ENCODE data around the gene HAGHL.

The HAGHL gene

GRCh38 chr16:766820-767640 is 40.1 kb downstream of the HAGHL start:
- H3K27me3 ChIP-seq (ENCODE audit: control insufficient read depth, insufficient read depth, low read length, poor library complexity, severe bottlenecking), result no peaks in the 10 kb centered on the region
- peaks cover under 1% of the 10 kb centered on the region for H3K4me1 ChIP-seq (ENCODE audit: control insufficient read depth, insufficient read depth, low read length)

GRCh38 chr16:767743-768235 is 40.9 kb downstream of the HAGHL start:
- 80 to 90% methylated on average over 10 to 18 of the region's 38 CpGs for WGBS, 2 experiments
- H3K27ac ChIP-seq (ENCODE audit: insufficient read depth, low read depth, low read length, poor library complexity, severe bottlenecking), result no peak overlapping the region
- H3K36me3 ChIP-seq (ENCODE audit: control insufficient read depth, insufficient read depth, low read length), result no peaks in the 10 kb centered on the region
- no peaks in the 10 kb centered on the region for H3K27me3 ChIP-seq (ENCODE audit: control insufficient read depth, insufficient read depth, low read length, poor library complexity, severe bottlenecking)
- no peaks in the 10 kb centered on the region for H3K9me3 ChIP-seq (ENCODE audit: control insufficient read depth, low read length)
- H3K4me3 ChIP-seq (ENCODE audit: insufficient read depth, low read depth, low read length), result no peak overlapping the region
- H3K4me1 ChIP-seq (ENCODE audit: control insufficient read depth, insufficient read depth, low read length), result no peaks in the 10 kb centered on the region

More at GRCh38 chr16:766820-767640, 40.1 kb downstream of the HAGHL start:
- Histone ChIP-seq H3K27ac (ENCODE audit: insufficient read depth, low read depth, low read length, poor library complexity, severe bottlenecking) (no peak overlapping the region), H3K9me3 (ENCODE audit: control insufficient read depth, low read length) (no peaks in the 10 kb centered on the region), H3K4me3 (ENCODE audit: insufficient read depth, low read depth, low read length) (no peak overlapping the region), H3K36me3 (ENCODE audit: control insufficient read depth, insufficient read depth, low read length) (no peaks in the 10 kb centered on the region)
- WGBS, 2 experiments, result 87 to 88% methylated on average over 31 to 32 of the region's 48 CpGs

GRCh38 chr16:768428-768827 is 41.5 kb downstream of the HAGHL start:
- Histone ChIP-seq H3K9me3 (ENCODE audit: control insufficient read depth, low read length) (no peaks in the 10 kb centered on the region), H3K27ac (ENCODE audit: insufficient read depth, low read depth, low read length, poor library complexity, severe bottlenecking) (no peak overlapping the region), H3K4me1 (ENCODE audit: control insufficient read depth, insufficient read depth, low read length) (no peaks in the 10 kb centered on the region), H3K36me3 (ENCODE audit: control insufficient read depth, insufficient read depth, low read length) (no peaks in the 10 kb centered on the region), H3K4me3 (ENCODE audit: insufficient read depth, low read depth, low read length) (no peak overlapping the region), H3K27me3 (ENCODE audit: control insufficient read depth, insufficient read depth, low read length, poor library complexity, severe bottlenecking) (no peaks in the 10 kb centered on the region)
- WGBS, 2 experiments, result 91 to 94% methylated on average over 21 of the region's 21 CpGs

- Histone ChIP-seq H3K9me3 (ENCODE audit: control insufficient read depth, low read length) (no peaks in the 10 kb centered on the region), H3K27ac (ENCODE audit: insufficient read depth, low read depth, low read length, poor library complexity, severe bottlenecking) (no peak overlapping the region), H3K4me1 (ENCODE audit: control insufficient read depth, insufficient read depth, low read length) (no peaks in the 10 kb centered on the region), H3K27me3 (ENCODE audit: control insufficient read depth, insufficient read depth, low read length, poor library complexity, severe bottlenecking) (no peaks in the 10 kb centered on the region), H3K4me3 (ENCODE audit: insufficient read depth, low read depth, low read length) (no peak overlapping the region), H3K36me3 (ENCODE audit: control insufficient read depth, insufficient read depth, low read length) (no peaks in the 10 kb centered on the region)
- 92 to 93% methylated on average over 18 to 20 of the region's 20 CpGs for WGBS, 2 experiments
Measured at GRCh38 chr16:769184-769784, 42.4 kb downstream of the HAGHL start.

- Histone ChIP-seq H3K9me3 (ENCODE audit: control insufficient read depth, low read length) (no peaks in the 10 kb centered on the region), H3K36me3 (ENCODE audit: control insufficient read depth, insufficient read depth, low read length) (no peaks in the 10 kb centered on the region), H3K4me3 (ENCODE audit: insufficient read depth, low read depth, low read length) (no peak overlapping the region), H3K27ac (ENCODE audit: insufficient read depth, low read depth, low read length, poor library complexity, severe bottlenecking) (no peak overlapping the region), H3K27me3 (ENCODE audit: control insufficient read depth, insufficient read depth, low read length, poor library complexity, severe bottlenecking) (no peaks in the 10 kb centered on the region), H3K4me1 (ENCODE audit: control insufficient read depth, insufficient read depth, low read length) (no peaks in the 10 kb centered on the region)
- 90 to 92% methylated on average over 19 of the region's 19 CpGs for WGBS, 2 experiments
Measured at GRCh38 chr16:769934-770333, 43.0 kb downstream of the HAGHL start.

GRCh38 chr16:770411-770810 is 43.5 kb downstream of the HAGHL start:
- Histone ChIP-seq H3K27ac (ENCODE audit: insufficient read depth, low read depth, low read length, poor library complexity, severe bottlenecking) (no peak overlapping the region), H3K4me1 (ENCODE audit: control insufficient read depth, insufficient read depth, low read length) (no peaks in the 10 kb centered on the region), H3K27me3 (ENCODE audit: control insufficient read depth, insufficient read depth, low read length, poor library complexity, severe bottlenecking) (no peaks in the 10 kb centered on the region), H3K36me3 (ENCODE audit: control insufficient read depth, insufficient read depth, low read length) (no peaks in the 10 kb centered on the region), H3K4me3 (ENCODE audit: insufficient read depth, low read depth, low read length) (no peak overlapping the region), H3K9me3 (ENCODE audit: control insufficient read depth, low read length) (no peaks in the 10 kb centered on the region)
- 98 to 100% methylated on average over 1 to 9 of the region's 13 CpGs for WGBS, 2 experiments

GRCh38 chr16:772959-773358 is 46.1 kb downstream of the HAGHL start:
- no peaks in the 10 kb centered on the region for H3K27me3 ChIP-seq (ENCODE audit: control insufficient read depth, insufficient read depth, low read length, poor library complexity, severe bottlenecking)
- H3K4me1 ChIP-seq (ENCODE audit: control insufficient read depth, insufficient read depth, low read length), result no peaks in the 10 kb centered on the region
- no peak overlapping the region for H3K4me3 ChIP-seq (ENCODE audit: insufficient read depth, low read depth, low read length)
- 93 to 94% methylated on average over 18 of the region's 18 CpGs for WGBS, 2 experiments
- no peaks in the 10 kb centered on the region for H3K36me3 ChIP-seq (ENCODE audit: control insufficient read depth, insufficient read depth, low read length)
- no peaks in the 10 kb centered on the region for H3K9me3 ChIP-seq (ENCODE audit: control insufficient read depth, low read length)
- H3K27ac ChIP-seq (ENCODE audit: insufficient read depth, low read depth, low read length, poor library complexity, severe bottlenecking), result no peak overlapping the region

- Histone ChIP-seq H3K4me1 (ENCODE audit: control insufficient read depth, insufficient read depth, low read length) (no peaks in the 10 kb centered on the region), H3K27me3 (ENCODE audit: control insufficient read depth, insufficient read depth, low read length, poor library complexity, severe bottlenecking) (peaks cover 6% of the 10 kb centered on the region)
- WGBS, 2 experiments, result 92 to 93% methylated on average over 46 of the region's 46 CpGs
Measured at GRCh38 chr16:774086-775001, 47.4 kb downstream of the HAGHL start.

GRCh38 chr16:775236-775796 is 48.4 kb downstream of the HAGHL start:
- no peak overlapping the region for H3K27ac ChIP-seq (ENCODE audit: insufficient read depth, low read depth, low read length, poor library complexity, severe bottlenecking)
- H3K36me3 ChIP-seq (ENCODE audit: control insufficient read depth, insufficient read depth, low read length), result no peaks in the 10 kb centered on the region
- H3K4me3 ChIP-seq (ENCODE audit: insufficient read depth, low read depth, low read length), result no peak overlapping the region
- WGBS, 2 experiments, result 91% methylated on average over 36 of the region's 36 CpGs
- H3K9me3 ChIP-seq (ENCODE audit: control insufficient read depth, low read length), result no peaks in the 10 kb centered on the region
- peaks cover 7% of the 10 kb centered on the region for H3K27me3 ChIP-seq (ENCODE audit: control insufficient read depth, insufficient read depth, low read length, poor library complexity, severe bottlenecking)
- H3K4me1 ChIP-seq (ENCODE audit: control insufficient read depth, insufficient read depth, low read length), result no peaks in the 10 kb centered on the region

More at GRCh38 chr16:774086-775001, 47.4 kb downstream of the HAGHL start:
- Histone ChIP-seq H3K9me3 (ENCODE audit: control insufficient read depth, low read length) (no peaks in the 10 kb centered on the region), H3K27ac (ENCODE audit: insufficient read depth, low read depth, low read length, poor library complexity, severe bottlenecking) (no peak overlapping the region), H3K4me3 (ENCODE audit: insufficient read depth, low read depth, low read length) (no peak overlapping the region), H3K36me3 (ENCODE audit: control insufficient read depth, insufficient read depth, low read length) (no peaks in the 10 kb centered on the region)
